ENCODE data around the gene OAS1.
A peak's percentile ranks its signal among the peaks of the same experiment; 100 is the strongest.
"Not testable (repeated sequence)": the region's sequence is repeated elsewhere in the genome, so short reads cannot be mapped to it uniquely, and the experiment has no call there.

OAS1 gene

DNA sequence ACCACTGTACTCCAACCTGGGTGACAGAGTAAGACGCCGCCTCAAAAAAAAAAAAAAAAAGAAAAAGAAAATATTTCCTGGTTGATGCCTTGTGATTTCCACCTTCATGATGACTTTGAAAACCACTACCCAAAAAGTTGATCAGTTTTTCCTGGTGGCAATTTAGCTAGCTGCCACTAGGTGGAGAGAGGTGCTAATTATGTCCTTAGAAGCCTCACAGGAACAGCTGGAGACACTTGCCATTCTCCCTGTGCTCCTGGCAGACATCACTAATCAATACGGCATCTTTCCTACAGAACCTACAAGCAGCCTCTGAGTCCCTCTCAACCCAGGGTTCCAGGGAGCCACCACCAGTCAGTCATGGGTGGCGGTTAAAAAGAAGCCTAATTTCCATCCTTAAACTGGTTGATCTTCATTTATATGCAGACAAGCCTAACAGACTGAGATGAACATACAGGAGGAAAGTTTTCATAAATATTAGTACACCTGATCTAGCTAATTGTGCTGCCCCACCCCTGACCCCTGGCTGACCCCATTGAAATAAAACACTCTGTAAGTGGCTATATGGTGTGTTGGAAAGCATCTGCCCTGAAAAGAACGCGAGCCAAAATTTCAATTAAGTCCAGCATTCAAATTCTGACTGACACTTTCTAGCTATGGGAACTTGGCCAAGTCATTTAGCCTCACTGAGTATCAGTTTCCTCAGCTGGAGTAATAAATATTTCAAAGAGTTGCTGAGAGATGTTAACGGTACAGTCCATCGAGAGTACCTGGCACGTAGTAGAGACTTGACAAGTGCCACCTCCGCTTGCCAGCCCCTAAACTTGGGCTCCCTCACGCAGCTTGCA, 6.2 kb upstream of the OAS1 start:
- DNase-seq = no peak

DNA sequence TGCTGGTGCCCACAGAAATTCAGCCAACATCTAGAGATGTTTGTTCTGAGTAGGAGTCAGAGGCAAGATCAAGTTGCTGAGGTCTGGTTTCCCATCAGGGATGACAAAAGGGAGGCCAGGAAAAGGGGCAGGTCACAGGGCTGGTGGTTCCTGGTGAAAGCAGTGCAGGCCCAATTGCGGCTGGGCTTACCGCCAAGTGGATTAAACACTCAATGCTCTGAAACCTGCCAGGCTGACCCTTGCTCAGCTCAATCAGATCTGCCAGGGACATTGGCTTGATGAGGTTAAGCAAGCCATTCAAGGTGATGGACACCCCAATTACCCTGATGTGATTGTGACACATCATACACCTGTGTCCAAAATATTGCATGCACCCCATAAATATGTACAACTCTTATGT, 5.5 kb upstream of the OAS1 start:
- DNase-seq = no peak

DNA sequence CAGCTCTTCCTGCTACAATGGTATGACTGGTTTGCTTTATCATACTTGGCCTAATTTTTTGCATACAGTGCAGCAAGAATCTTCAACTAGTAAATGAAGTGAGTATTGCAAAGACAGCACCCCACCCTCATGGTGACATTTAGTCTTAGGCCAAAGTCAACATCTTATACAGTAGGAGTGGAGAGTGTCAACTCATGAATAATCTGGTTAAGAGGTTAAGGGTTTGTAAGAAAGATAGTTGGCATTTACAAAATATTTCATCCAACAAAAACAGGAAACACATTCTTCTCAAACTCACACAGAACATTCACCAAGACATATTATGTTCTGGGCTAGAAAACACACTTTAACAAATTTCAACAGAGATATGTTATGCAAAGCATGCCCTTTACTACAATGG, 2.2 kb upstream of the OAS1 start:
- DNase-seq = no peak

DNA sequence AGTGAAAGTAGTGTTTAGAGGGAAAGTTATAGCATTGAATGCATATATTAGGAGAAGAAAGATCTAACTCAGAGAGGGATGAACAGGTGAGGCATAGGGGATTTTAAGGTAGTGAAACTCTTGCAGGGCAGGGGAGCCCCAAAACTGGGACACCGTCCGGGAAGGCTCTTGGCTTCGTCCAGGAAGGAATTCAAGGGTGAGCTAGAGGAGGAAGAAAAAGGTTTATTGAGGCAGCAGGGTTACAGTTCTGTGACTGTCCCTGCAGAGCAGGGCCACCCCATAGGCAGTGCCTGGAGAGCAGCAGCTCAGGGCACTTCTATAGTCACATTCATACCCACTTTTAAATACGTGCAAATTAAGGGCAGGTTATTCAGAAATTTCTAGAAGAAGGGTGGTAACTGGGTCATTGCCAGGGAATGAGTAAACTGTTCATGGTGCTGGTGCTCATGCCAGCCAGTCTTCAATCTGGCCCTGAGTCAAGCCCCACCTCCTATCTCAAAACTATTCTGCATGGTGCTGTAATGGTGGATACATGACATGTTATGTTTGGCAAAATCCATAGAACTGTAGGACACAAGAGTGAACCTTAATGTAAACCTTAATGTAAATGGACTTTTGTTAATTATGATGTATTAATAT, 1.2 kb upstream of the OAS1 start:
- no peak for DNase-seq

DNA sequence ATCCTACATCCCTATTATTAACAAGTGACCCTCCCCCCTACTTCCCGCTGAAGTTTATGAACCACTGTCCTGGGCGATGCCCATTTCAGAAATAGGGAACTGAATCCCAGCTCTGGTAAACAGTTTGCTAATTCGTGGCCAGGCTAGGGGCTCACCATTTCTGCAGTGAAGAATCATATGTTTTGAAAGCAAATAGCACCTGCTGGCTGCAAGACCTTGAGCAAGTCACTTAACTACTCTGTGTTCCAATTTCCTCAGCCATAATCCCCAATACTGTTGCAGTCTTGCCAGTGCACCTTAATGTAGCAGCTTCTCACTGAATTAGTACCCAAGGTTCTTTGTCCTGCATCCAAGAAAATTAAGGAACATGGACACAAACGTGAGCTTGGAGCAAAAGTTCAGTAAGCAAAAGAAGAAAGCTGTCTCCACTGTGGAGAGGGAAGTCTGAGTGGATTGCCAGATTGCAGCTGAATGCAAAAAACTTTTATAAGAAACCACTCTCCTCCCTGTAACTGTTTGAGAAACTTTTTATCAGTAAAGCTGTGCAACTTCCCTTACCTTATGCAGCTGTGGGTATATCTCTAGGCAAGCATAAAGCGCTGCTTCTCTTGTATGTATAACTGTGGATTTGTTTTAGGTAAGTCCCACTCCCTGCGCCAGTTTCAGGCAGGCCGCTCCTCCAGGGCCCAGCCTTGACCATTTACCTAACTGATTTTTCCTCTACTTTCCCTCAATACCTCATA, 824 bp downstream of the OAS1 start:
- DNase-seq = no peak

DNA sequence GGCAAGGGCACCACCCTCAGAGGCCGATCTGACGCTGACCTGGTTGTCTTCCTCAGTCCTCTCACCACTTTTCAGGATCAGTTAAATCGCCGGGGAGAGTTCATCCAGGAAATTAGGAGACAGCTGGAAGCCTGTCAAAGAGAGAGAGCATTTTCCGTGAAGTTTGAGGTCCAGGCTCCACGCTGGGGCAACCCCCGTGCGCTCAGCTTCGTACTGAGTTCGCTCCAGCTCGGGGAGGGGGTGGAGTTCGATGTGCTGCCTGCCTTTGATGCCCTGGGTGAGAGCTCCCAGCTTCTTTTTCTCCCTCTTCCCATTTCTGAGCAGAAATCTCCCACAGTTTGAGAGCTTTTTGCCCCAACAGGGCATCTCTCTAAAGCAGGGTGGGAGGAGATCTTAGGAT, 1.8 kb downstream of the OAS1 start:
- no peak for DNase-seq

DNA sequence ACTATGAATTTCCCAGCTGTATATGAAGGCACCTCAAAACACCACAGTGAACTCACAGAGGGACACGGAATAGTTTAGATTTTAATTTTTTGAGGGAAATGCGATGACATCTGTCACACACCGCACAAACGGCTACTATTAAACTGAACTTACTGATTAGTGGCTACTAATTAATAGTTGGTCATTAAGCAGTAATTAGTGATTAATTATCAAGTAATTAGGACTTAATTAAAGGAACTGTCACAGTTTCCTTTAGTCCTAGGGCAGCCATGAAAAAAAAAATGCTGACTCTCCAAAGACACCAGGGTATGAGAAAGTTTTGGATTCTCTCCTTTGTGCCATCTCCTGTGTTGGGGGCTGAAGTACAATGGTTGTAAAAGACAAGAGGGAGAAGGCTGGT, 2.9 kb downstream of the OAS1 start:
- DNase-seq = no peak

DNA sequence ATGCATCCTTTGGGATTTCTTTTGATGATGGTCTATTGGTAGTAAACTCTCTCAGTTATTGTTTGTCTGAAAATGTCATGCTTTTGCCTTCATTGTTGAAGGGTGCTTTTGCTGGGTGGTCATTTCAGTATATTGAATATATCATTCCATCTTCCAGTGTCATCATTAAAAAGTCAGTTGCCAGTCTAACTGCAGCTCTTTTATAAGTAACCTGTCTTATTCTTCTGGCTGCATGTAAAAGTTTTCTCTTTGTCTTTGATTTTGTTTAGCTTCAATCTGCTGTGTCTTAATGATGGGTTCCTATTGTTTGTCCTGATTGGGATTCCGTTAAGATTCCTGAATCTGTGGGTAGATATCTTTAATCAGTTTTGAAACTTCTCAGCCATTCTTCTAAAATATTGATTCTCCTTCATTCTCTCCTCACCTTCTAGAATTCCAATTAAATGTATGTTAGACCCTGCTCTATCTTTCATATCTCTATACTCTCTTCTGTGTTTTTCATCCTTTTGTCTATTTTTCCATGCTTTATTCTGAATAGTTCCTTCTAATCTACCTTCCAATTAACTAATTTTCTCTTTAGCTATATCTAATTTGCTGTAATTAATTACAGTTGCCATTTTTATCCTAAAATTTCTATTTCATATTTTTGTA, 6.4 kb downstream of the OAS1 start:
- no peak for DNase-seq

DNA sequence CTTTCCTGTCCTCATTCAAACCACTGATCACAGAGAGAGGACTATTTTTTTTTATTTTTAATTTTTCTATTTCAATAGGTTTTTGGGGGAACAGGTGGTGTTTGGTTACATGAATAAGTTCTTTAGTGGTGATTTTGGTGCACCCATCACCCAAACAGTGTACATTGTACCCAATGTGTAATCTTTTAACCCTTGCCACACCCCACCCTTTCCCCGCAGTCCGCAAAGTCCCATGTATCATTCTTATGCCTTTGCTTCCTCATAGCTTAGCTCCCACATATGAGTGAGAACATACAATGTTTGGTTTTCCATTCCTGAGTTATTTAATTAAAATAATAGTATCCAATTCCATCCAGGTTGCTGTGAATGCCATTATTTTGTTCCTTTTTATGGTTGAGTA, 7.1 kb downstream of the OAS1 start:
- DNase-seq = not testable (repeated sequence)

DNA sequence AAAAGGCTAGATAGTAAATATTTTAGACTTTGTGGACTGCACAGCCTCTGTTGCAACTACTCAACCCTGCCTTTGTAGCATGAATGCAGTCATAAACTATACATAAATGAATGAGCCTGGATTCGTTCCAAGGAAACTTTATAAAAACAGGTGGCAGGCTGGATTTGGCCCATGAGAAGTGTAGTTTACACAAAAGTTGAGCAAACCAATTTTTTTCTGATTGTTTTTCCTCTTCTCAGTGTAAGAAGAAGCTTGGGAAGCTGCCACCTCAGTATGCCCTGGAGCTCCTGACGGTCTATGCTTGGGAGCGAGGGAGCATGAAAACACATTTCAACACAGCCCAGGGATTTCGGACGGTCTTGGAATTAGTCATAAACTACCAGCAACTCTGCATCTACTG, 9.5 kb downstream of the OAS1 start:
- DNase-seq = peak; percentile 47

DNA sequence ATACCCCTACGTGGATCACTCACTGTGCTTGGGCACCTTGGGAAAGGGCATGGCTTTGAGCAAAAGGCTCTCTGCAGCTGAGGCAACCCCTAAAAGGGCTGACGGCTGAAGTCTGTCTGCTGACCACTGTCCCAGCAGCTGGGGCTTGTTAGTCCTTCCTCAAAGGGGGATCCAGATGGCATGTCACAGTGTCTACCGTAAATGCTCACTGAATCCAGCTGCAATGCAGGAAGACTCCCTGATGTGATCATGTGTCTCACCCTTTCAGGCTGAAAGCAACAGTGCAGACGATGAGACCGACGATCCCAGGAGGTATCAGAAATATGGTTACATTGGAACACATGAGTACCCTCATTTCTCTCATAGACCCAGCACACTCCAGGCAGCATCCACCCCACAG, 12.4 kb downstream of the OAS1 start:
- no peak for DNase-seq

DNA sequence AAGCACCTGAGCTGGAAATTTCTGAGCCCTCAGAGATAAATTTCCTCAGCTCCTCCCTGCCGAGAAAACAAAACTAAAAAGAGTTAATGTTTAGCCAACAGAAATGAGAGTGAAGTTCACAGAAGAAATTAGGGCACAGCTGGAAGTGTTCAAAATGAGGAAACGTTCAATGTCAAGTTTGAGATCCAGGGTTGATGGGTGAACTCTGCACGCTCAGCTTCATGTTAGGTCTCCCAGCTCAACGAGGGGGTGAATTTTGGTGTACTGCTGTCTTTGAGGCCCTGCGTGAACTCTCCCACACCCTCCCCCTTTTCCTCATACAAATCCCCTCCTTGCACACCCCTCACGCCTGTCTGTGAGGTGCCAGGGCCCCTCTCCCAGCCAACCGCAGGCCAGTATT, 18.2 kb downstream of the OAS1 start:
- DNase-seq = no peak

DNA sequence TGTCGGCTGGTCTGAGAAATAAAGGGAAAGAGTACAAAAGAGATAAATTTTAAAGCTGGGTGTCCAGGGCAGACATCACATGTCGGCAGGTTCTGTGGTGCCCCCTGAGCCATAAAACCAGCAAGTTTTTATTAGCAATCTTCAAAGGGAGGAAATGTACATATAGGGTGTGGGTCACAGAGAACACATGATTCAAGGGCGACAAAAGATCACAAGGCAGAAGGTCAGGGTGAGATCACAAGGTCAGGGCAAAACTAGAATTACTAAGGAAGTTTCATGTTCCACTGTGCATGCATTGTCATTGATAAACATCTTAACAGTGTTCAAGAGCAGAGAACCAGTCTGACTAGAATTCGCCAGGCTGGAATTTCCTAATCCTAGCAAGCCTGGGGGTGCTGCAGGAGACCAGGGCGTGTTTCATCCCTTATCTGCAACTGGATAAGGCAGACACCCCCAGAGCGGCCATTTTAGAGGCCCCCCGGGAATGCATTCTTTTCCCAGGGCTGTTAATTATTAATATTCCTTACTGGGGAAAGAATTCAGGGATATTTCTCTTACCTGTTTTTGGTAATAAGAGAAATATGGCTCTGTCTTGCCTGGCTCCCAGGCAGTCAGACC, 19.8 kb downstream of the OAS1 start:
- not testable (repeated sequence) for DNase-seq

DNA sequence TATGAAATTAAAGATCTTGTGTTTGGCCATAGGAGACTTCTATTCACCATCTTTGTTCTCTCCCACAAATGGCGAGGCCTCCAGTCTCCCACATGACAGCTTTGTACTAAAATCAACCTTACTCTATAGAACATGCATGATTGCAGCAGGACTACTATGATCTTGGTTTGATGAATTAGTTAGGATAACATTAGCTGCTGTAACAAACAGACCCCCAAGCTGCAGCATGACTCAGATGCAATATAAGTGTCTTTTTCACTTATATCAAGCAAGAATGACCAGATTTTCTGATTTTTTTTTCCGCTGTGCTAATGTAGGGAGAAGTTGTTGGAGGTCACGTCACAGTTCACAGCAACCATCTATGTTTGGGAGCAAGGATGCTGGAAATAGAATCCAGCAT, 20.7 kb downstream of the OAS1 start:
- no peak for DNase-seq

DNA sequence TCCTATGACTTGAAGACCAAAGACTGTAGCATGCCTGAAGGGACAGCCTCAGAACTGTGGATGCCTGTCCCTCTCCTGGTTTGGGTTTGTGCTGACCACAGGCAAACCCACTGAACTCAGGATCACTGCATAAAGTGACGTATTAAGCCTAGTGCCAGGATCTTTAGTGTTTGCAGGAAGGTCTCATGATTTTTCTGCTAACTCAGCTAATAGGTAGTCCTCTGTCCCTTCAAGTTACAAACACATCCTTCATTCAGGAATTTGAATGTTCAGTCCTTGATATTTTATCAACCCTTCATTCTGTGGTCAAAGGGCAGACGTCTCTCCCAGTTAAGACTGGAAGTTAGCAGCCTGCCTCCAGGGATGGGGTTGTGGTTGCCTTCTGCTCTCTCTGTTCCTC, 21.2 kb downstream of the OAS1 start:
- DNase-seq = no peak

DNA sequence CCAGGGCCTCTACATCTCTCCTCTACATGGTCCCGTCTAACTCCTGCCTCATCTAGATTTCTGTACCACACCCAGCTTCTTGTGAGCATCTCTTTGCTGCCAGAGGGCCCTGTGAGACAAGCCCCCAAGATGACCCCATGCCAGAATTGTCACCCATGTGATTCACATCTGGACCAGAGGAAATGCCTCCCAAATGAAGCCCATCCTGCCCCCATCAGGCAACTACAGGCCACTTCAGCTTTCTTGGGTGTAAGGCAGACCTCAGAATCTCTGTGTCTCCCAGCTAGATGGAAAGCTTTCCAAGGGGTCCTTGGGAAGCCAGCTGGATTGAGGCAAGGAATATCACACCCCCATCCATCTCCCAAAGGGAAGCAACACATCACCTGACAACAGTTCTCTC, 22.2 kb downstream of the OAS1 start:
- no peak for DNase-seq

DNA sequence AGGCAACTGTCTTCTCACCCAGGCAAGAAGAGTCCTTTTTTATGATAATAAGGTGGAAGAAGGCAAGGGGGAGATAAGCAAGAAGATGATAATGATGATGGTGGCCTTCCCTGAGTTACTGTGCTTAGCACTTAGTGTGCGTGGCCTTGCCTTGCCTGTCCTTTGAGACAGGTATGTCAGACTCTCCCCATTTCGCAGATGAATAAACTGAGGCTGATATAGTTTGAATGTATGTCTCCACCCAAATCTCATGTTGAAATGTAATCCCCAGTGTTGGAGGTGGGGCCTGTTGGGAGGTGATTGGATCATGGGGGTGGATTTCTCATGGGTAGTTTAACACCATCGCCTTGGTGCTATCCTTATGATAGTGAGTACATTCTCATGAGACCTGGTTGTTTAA, 23.0 kb downstream of the OAS1 start:
- DNase-seq = no peak

DNA sequence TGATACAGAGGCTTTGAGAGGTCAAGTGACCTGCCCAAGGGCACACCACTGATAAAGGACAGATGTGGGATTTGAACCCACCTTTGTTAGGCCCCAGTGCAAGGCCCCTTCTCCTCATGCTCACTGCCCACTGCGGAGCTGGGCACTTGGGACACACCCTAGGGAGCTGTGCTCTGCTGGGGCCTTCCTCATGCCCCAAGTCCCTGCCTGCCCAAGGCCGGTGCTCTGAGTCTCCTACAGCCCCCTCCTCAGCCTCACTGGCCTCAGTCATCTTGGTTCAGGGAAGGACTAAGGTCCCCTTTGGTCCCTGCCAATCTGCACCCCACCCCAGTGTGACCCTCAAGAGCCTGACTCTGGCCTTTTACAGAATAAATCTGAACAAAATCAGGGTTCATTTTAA, 23.6 kb downstream of the OAS1 start:
- DNase-seq = no peak

DNA sequence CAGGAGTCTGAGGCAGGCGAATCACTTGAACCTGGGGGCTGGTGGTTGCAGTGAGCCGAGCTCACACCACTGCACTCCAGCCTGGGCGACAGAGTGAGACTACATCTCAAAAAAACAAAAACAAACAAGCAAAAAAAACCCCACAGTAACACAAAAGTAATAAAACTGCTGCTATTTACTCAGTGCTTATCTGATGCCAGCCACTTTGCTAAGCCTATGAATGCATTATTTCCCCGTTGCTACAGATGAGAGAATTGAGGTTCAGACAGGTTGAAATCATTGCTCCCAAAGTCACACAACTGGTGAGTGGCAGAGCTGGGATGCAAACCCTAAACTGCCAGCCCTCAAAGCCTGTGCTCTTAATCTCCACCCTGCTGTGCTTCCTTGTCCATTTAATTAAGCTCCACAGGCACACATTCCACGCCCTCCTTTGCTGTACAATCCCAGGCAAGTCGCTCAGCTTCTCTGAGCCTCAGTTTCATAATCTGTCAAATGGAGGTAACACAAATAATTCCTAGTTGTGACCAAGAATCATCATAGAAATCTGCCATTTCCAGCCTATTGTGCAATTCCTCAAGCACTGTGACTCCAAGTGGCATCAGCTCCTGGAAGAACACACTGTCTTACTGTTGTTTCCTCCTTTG, 25.8 kb downstream of the OAS1 start:
- no peak for DNase-seq

DNA sequence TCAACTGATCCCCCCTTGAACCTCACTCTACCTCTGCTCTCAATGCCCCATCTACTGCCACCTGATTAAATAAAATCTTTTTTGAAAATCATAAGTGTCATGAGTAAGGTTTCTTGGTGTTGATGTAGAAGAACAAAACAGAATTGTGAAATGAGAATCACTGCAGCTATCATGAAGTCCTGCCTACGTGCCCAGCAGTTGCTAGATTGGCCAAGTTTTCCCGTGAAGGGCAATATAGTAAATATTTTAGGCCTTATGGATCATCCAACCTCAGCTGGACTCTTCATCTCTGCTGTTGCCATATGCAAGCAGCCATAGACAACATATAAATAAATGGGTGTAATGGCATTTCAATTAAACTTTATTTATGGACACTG, 26.4 kb downstream of the OAS1 start:
- DNase-seq = no peak

DNA sequence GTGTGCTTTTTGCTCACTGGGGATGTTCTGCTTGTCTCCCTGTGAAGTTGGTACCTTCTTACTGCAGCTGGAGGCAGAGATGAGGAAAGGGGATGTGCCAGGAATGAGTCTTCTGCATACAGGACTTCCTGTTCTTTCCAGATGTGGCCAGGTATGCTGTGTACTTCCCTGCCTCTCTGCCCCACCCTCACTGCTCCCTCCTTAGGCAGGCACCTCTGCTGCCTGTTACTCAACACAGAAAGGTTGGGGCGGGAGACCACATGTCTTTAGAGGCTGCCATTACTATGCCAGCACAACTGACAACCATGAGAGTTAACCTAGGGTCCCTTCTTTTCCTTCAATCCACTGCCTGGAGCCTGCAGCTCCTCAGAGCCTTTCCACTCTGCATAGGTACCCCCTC, 29.5 kb downstream of the OAS1 start:
- DNase-seq = no peak

DNA sequence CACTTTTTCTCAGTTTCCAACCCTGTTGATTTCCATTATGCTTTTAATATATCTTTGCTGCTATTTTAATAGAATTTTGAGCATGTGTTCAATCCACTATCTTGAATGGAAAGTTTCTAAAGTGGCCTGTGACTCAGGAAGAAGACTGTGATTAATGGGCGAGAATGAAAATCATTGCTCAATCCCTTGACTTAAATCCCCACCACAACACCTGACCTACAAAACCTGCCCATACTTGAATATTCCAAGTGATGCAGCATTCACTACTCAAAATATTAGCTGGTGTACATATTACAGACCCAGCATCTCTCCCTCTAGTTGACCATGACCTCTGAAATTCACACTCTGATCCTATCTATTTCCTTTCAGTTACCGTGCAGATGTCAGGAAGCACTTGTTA, 30.2 kb downstream of the OAS1 start:
- DNase-seq = no peak

All from NCI-H1105 (cell line).